Measurements from ENCODE around the gene NEK3.
"Not testable (repeated sequence)": the region's sequence is repeated elsewhere in the genome, so short reads cannot be mapped to it uniquely, and the experiment has no call there.

- TF ChIP-seq, protein P1, sequence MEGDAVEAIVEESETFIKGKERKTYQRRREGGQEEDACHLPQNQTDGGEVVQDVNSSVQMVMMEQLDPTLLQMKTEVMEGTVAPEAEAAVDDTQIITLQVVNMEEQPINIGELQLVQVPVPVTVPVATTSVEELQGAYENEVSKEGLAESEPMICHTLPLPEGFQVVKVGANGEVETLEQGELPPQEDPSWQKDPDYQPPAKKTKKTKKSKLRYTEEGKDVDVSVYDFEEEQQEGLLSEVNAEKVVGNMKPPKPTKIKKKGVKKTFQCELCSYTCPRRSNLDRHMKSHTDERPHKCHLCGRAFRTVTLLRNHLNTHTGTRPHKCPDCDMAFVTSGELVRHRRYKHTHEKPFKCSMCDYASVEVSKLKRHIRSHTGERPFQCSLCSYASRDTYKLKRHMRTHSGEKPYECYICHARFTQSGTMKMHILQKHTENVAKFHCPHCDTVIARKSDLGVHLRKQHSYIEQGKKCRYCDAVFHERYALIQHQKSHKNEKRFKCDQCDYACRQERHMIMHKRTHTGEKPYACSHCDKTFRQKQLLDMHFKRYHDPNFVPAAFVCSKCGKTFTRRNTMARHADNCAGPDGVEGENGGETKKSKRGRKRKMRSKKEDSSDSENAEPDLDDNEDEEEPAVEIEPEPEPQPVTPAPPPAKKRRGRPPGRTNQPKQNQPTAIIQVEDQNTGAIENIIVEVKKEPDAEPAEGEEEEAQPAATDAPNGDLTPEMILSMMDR (IDR thresholded peaks at IDR 0.05; ENCODE audit: borderline replicate concordance, extremely low read depth, low read length, poor library complexity, severe bottlenecking), result not testable (repeated sequence)
- not testable (repeated sequence) for TF ChIP-seq EZH2 (IDR thresholded peaks at IDR 0.05; ENCODE audit: borderline replicate concordance, low read depth, low read length, severe bottlenecking)
These were observed 11.5 kb upstream of the NEK3 start for GRCh38 chr13:52170828-52171391.

All from DND-41 (cell line).